Esophagus mucosa (tissue), 1 donor: Measurements from ENCODE around the gene KIF23. TPM values are rescaled to one million over a fixed set of nuclear protein-coding genes. Genes with fewer than 3 reads are reported as not detected.

Experiments used
- ATAC-seq: fragments of 200-7000 bp; cut with Tn5 transposase; one replicate; pipeline ENCODE4 v1.9.1; 2020
- total RNA-seq: library from RNA; stranded (reverse); gene quantifications from one replicate; pipeline ENCODE4 v1.2.4, GENCODE V29; 2023
- donor health status: DM: yes; HTN: yes; CAD: no.

KIF23 gene
- total RNA-seq, 1 donor from 2014 or later: 16.0 TPM

DNA sequence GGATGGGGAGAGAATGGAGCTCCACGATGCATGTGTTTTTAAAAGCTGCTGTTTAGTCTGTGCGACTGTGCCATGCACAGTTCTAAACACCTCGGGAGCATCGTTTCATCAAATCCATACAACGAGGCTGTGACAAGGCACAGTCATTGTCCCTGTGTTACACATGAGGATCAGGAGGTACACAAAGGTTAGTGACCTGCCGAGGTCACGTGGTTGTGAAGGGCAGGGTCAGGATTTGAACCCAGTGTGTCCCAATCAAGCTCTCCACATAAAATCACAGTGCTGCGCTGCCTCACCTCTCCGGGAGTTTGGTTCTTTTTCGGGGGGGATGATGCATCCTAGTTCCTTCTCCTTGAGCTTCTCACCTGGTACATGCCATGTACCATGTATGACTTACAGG, 18.7 kb upstream of the KIF23 start:
- no peak for ATAC-seq

DNA sequence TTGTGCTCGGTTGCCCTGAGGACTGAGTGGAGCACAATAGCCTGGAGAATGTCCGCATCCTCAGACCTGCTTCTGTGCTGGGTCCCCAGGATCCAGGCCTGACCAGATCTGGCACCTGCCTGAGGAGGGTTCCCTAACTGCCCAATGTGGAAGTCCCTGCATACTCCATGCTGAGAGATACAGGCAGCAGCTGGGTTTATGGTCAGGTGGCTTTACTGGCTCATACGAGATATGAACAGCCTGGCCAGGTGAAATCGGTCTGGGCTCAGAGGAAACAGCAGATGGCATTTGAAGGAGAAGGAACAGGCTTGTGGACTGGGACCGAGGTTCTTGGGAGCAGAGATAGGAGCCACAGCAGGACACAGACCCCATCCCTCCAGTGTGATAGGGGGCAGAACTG, 18.2 kb upstream of the KIF23 start:
- no peak for ATAC-seq

DNA sequence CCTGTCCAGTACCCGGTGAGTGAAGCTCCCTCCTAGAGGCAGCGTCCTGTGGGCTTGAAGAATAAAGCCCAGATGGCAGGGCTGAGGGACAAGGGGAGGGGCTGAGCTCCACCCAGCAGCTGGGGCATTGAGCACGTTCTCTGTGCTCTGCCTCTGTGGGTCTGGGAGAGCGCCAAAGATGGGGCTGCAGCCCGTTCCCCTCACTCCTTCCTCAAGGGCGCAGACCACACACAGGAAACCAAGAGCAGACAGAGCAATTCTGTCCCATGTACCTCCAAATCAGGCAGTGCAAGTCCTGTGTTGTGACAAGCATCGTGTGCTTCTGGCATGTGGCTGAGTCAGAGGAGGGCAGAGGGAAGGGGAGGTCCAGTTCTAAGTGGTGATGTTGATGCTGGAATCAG, 15.7 kb upstream of the KIF23 start:
- ATAC-seq: no peak

DNA sequence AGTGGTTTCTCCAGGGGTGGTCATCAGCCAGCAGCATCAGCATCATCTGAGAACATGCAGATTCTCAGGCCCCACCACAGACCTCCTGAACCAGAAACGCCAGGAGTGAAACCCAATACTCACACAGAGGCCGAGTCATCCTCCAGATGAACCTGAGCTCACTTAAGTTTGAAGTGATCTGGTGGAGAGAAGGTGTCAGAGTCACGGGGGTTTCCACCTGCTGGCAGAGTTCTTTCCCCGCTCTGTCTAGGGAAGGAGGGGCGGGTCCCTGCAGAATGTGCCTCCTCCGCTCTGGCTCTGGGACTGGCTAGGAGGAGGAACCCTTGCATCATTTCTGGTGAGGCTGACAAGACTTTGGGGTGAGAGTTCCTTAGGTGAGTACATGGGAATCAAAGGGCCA, 13.3 kb upstream of the KIF23 start:
- ATAC-seq: no peak

GRCh38 chr15:69402816-69403215, 11.3 kb upstream of the KIF23 start:
- ATAC-seq: no peak

- no peak for ATAC-seq
Measured at GRCh38 chr15:69403594-69403993, 10.6 kb upstream of the KIF23 start.

DNA sequence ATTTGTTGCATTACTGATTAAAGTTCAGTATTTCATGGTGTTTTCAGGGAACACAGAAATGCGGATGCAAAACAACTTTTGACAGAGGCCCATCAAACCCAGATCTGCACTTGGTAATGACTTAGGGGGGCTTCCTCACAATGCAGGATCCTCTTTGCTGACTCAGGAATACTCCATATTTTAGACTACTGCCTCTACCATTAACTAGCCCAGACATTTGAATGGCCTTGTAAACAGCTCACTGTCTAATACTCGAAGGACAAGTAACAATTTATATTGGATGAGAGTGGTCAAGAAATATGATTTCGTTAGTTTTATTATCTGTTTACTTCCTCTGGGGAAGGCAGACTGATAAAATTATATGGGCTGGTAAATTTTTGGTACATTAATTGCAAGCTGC, 9.0 kb upstream of the KIF23 start:
- no peak for ATAC-seq

- ATAC-seq: no peak
Measured at GRCh38 chr15:69407719-69408400, 6.3 kb upstream of the KIF23 start.

DNA sequence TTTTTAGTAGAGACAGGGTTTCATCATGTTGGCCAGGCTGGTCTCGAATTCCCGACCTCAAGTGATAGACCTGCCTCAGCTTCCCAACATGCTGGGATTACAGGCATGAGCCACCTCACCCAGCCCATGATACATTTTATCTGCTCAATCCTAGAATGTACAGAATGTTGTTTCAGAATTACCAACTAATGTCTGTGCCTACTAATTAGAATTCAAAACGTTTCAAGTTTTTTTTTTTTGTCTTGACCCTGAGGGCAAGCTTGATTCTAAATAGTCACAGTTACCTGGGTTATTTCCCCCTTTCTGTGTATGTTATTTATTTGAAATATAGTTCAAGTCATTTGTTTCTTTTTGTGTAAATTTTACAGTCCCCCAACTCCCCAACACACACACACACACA, 5.3 kb upstream of the KIF23 start:
- ATAC-seq: no peak

- ATAC-seq: peak; percentile 71
Measured at GRCh38 chr15:69410248-69410874, 3.8 kb upstream of the KIF23 start.

- no peak for ATAC-seq
Measured at GRCh38 chr15:69412274-69412673, 1.9 kb upstream of the KIF23 start.

- no peak for ATAC-seq
Measured at GRCh38 chr15:69412701-69413100, 1.4 kb upstream of the KIF23 start.

DNA sequence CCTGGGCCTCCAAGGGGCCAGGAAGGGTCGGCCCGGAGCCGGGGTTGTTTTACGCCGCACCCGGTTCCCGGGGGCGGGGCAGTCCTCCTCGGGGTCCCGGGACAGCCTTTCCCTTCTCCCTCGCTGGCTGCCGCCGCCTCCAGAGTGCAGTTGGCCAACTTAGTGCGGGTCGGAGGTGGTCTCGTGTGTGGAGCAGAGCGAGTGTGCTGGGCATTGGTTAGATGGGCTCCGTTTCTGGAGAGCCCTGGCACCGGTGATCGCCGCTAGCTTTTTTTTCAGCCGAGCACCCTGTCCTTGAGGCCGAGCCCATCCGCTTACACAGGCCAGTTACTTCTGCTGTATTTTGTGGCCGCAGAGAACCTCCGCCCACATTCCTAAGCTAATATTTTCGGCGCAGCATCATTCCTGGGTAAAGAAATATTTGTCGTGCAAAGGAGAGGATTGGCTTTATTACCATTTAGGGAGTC, 585 bp downstream of the KIF23 start:
- ATAC-seq: peak; percentile 54

DNA sequence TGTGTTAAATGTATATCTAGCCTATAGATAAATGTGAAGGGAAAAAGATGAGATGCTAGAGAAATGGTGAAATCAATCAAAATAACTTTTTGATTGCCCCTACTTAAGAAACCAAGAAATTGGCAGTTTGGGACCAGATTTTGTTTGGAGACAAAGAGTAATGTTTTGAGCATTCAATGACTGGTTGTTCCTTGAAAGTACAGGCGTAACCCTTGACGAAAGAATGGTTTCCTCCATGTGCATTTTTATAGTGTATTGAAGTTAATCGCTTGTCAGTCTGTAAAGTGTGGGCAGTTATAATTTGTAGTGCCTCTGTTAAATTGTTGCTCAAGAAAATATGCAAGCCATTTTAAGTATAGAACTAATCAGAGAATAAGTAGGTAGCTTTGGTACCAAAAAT, 1.2 kb downstream of the KIF23 start:
- no peak for ATAC-seq

DNA sequence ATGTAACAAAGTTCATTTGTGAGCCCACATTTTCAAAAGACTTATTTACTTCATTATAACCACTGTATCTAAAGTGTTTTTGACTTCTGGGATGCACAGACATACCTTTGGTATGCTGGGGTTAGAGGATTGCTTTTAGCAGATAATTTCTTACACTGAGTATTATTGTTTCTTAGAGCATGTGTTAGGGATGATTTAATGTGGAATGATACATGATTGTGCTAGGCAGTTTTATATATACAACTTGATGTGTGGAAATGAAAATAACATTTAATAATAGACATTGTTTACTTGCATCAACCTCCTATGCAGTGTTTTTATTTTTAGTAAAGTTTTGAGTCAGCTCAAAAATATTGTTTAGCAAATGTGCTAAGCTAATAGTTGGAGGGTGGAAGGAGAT, 3.4 kb downstream of the KIF23 start:
- no peak for ATAC-seq

- no peak for ATAC-seq
Measured at GRCh38 chr15:69421498-69421897, 7.3 kb downstream of the KIF23 start.

GRCh38 chr15:69422336-69422895, 8.3 kb downstream of the KIF23 start:
- ATAC-seq: no peak

DNA sequence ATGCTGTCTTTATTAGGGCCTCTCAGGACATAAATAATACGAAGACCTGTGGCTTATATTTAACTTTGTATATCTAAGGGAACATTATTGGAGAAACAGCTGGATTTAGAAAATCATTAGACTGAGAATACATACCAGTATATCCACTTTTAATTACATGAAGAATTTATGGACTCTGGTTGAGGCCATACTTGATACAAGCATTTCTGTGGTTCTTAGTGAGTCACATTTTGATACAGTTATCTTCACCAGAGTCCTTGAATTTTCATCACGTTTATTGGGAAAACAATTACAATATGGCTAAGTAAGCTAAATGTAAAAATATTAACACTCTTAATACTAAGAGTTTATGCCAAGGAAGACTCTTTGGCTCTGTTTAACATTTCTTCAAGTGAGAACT, 9.9 kb downstream of the KIF23 start:
- no peak for ATAC-seq

GRCh38 chr15:69424748-69425413, 10.7 kb downstream of the KIF23 start:
- ATAC-seq: no peak

GRCh38 chr15:69433831-69434230, 19.7 kb downstream of the KIF23 start:
- no peak for ATAC-seq

DNA sequence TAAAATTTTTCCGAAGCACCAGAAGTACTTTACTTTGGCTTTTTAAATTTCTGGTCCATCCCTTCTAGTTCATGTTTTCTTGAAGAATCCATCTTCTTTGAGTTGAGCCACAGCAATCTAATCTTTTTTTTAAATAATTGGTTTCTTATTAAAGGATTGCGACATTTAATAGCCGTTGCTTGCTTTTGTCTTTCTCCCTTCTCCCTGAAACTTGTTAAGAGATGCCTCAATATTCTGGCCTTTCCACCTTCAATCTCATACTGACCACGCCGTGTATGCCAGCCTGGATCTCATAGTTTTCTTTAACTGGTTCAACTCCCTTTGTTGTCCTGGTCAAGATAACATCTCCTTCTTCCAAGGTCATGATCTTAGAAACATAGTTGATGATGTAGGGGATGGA, 20.1 kb downstream of the KIF23 start:
- ATAC-seq: no peak

GRCh38 chr15:69434679-69435078, 20.5 kb downstream of the KIF23 start:
- no peak for ATAC-seq

DNA sequence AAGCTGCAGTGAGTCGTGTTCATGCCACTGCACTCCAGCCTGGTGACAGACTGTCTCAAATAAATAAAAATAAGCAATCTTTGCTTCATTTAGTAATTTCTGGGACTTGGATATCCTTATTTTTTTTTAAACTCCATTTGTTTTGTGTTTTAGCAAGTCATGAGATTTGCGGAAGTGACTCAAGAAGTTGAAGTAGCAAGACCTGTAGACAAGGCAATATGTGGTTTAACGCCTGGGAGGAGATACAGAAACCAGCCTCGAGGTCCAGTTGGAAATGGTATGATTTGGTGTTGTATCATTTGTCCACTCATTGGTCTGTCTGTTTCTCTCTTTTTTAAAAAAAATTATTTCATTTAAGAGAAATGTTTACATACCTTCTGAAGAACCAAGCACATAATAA, 21.8 kb downstream of the KIF23 start:
- no peak for ATAC-seq

DNA sequence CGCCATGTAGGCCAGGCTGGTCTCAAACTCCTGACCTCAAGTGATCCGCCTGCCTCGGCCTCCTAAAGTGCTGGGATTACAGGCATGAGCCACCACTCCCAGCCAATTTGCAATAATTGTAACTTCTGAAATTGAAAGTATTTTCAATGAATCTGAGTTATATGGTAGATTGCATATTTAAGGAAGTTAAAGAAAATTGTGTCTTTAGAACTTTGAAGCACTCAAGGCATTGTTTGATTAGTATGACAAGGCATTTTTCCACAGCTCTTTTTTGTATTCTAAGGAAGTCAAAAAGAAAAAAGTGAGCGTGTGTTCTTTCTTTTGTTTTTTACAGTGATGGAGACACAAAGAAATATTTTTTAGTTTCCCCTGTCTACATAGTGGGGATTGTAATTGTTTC, 22.8 kb downstream of the KIF23 start:
- no peak for ATAC-seq
